GM18498 (cell line): Measurements from ENCODE around the gene RPL14.

Experiments used
- ATAC-seq: cut with Tn5 transposase; IDR thresholded peaks from one replicate; pipeline ENCODE4 v1.9.1; 2021; ENCODE audit warnings: mild to moderate bottlenecking, moderate library complexity; ENCODE audit not compliant: unreplicated experiment

Gene RPL14

DNA sequence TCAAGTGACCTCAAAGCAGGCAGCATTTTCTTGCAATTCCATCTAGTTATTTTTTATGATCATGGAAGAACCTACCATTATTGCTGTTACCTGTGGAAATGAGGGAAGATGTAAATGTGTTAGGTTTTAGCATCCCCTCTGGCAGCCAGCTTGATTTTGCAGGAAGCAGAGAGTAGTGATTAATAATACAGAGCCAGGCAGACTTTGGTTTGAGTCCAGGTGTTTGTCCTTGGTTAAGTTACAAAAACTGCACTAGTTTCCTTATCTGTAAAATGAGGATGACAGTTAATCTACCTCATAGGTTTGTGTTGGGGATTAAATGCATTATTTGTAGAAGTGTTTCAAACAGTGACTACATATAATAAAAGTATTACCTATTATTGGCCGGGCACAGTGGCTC, 60.9 kb downstream of the RPL14 start:
- no peak for ATAC-seq
